ENCODE measurements around the gene DDX10.
A peak's percentile ranks its signal among the peaks of the same experiment; 100 is the strongest.
"Not testable (repeated sequence)": the region's sequence is repeated elsewhere in the genome, so short reads cannot be mapped to it uniquely, and the experiment has no call there.

Gene DDX10

GRCh38 chr11:108664730-108665525 is at the start of gene DDX10:
Gene DDX10 (plus strand): TSS chr11:108665069. CDS start chr11:108665154, 85 bp downstream.
- DNase-seq = peak; percentile 98 to 99

DNA sequence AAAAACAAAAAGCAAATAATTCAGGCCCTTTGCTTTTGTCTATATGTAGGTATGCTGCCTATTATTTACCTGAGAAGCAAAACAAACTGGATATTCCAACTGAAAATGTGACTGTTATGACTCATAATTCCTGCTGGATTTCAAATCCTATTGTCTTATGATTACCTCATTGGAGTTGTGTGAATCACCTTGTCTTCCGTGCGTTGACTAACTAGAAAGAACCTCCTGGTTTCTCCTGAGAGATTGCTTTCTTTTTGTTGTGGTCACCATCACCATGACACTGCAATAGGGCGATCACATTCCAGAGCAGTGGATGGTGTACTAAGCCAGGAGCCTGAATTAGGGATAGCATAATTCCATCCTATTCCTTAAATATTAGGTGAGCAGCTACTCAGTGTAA is 48.3 kb upstream of the DDX10 start:
- DNase-seq = no peak

GRCh38 chr11:108617055-108617454 is 47.8 kb upstream of the DDX10 start:
- DNase-seq = no peak

GRCh38 chr11:108618529-108618928 is 46.3 kb upstream of the DDX10 start:
- DNase-seq = no peak

GRCh38 chr11:108620958-108621772 is 43.7 kb upstream of the DDX10 start:
- no peak for DNase-seq

- no peak for DNase-seq
Observed at GRCh38 chr11:108622341-108622740, 42.5 kb upstream of the DDX10 start.

DNA sequence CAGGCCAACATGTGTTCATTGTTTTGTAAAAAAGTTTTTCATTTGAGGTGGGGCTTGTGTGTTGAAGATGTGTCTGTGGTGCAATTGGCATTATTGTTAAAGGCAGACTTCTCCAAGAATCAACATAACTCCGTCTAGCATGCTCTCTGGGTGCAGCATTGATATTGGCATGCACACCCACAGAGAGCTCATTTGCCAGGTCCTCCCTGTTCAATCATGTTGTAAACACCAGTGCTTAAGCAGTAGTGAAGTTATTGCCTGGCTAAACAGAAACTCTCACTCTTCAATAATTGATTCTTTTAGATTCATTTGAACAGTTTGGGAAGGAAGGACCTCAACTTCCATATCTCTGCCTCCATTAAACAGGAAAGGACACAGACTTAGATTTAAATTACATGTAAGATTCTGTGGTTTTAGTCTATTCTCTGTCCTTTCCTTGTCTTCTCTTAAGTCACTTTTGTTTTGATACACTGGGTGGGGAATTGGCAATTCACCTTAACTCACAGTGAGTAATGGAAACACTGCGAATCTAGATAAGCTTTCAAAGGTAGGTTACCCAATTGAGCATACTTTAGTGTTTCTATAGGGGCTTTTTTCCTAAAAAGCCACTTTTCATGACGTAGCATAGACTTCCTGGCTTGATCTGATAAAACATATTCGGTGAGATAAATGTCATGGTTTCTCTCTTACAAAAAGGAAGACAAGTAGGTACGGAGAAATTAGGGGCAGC is 40.5 kb upstream of the DDX10 start:
- DNase-seq = no peak

DNA sequence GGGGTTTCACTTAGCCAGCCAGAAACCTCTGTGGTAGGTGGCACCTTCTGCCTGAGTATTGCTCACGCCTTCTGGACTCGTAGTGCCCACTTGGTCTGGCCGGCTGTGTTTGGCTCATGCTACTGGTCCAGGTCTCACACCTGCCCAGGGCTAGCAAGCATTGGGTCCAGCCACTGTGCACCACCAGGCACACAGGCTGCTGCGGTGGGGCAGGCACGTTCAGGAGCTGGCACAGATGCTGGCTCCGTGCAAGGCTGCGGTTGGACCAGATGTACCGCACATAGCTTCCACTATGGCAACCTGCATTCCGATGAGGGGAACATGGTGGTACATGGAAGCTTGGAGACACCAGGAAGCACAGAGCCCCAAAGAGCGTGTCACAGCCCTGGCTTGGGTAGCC is 36.5 kb upstream of the DDX10 start:
- no peak for DNase-seq

GRCh38 chr11:108628812-108629211 is 36.1 kb upstream of the DDX10 start:
- no peak for DNase-seq

DNA sequence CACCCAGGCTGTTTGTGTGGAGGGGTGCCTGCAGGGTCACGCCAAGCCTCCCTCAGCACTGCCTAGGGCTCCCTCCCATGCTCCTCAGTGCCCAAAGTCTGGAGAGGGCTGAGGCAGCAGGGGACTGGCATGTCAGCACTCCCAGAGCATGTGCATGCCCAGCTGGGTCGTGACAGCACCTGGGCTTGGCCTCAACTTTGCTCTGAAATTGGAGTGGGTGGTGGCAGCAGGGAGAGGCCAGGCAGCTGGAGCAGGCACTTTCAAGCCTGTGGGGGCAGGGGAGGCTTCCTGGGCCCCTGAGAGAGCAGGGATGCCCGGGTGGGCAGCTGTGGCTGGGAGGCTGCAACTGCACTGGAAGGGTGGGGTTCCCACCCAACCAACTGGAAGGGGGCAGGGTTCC is 35.6 kb upstream of the DDX10 start:
- DNase-seq = no peak

GRCh38 chr11:108632041-108632704 is 32.7 kb upstream of the DDX10 start:
- DNase-seq = no peak

DNA sequence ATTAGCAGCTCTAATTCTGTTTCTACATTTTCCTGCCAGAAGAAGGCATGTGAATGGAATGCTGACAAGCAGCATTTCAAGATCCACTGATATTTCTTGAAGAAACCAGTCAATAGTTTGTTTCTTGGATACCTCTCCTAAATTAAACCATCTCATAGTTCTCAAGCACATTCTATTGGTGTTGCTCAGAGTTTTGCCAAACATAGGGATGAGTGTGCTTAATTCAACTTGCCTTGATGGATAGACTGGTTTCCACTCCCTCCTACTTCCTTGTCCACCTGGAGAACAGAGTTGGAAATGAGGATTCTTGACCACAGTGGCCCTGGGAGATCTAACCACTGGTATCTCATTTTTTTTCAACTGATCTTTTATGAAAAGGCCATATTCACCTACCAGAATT is 29.8 kb upstream of the DDX10 start:
- DNase-seq = no peak

DNA sequence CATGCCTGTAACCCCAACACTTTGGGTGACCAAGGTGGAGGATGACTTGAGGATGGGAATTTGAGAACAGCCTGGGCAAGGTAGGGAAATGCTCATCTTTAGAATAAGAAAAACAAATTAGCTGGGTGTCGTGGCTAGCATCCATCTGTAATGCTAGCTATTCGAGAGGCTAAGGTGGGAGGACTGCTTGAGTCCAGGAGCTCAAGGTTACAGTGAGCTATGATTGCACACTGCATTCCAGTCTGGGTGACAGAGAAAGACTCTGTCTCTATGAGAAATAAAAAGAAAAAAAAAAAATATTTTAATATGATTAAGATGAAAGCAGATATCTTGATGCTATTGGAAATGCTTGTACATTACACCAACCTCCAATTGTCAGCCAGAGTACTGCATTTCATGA is 28.6 kb upstream of the DDX10 start:
- DNase-seq = no peak

DNA sequence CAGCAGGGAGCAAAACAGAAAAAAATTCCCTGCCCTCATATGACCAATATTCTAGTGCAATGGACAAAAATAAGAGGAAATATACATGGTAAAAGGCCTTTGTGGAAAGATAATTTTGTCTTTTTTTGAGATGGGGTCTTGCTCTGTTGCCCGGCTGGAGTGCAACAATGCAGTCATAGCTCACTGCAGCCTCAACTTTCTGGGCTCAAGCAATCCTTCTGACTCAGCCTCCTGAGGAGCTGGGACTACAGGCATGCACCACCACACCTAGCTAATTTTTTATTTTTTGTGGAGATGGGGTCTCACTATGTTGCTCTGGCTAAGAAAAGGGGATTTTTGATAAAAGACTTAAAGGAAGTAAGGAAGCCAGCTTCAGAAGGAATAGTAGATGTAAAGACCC is 25.7 kb upstream of the DDX10 start:
- no peak for DNase-seq

GRCh38 chr11:108641752-108642151 is 23.1 kb upstream of the DDX10 start:
- not testable (repeated sequence) for DNase-seq

DNA sequence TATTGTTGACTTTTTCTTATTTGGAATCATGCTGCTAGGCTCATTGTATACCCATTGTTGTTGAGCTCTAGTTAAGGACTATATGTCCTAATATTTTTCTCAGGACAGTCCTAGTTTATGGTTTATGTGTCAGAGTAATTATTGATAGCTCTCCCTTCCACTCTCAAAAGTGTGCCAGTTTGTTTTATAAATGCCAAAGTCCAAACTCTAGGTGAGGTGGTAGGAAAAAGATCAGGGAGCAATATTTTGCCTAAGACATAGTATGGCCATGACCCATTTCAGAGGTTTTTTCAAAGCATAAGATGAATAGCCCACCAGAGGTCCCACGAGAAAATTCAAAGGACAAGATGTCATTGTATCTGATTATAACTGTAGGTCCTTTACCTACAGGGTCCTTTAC is 20.9 kb upstream of the DDX10 start:
- DNase-seq = no peak

- DNase-seq = no peak
Observed at GRCh38 chr11:108645970-108646369, 18.9 kb upstream of the DDX10 start.

DNA sequence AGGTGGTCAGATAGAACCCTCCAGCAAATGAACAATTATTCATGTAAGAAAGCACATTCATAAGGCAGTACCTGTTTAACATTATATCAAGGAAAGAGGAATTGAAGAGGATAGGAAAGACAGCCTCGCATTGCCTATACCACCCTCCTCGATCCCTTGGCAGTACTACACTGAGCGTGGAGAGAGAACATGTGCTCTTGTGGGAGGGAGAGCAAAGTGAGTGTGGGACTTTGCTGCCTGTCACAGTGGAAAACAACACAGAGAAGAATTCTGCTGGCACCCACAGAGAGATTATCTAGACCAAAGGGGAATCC is 17.5 kb upstream of the DDX10 start:
- DNase-seq = no peak

- peak; percentile 55 to 63 for DNase-seq
Observed at GRCh38 chr11:108647701-108648527, 17.0 kb upstream of the DDX10 start.

DNA sequence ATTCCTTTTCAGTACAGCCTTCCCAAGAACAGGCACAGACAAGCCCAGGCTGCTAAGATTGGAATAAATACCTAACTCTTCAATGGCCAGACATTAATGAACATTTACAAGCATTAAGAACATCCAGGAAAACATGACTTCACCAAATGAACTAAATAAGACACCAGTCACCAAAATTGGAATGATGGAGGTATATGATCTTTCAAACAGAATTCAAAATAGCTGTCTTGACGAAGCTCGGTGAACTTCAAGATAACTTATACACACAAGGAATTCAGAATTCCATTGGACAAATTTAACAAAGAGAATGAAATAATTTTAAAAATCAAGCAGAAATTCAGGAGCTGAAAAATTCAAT is 16.4 kb upstream of the DDX10 start:
- DNase-seq = no peak

- not testable (repeated sequence) for DNase-seq
Observed at GRCh38 chr11:108654100-108654499, 10.8 kb upstream of the DDX10 start.

GRCh38 chr11:108654994-108655631 is 9.8 kb upstream of the DDX10 start:
- DNase-seq = no peak
